ENCODE data around the gene MAST2. TPM values are rescaled to one million over a fixed set of nuclear protein-coding genes. Genes with fewer than 3 reads are reported as not detected.

Gene MAST2
- total and polyA plus RNA-seq, 2 donors (not counting 3 experiments of a cell fraction or from before 2014, with no cell fraction given): 25.0 to 41.2 TPM

- no peaks in the 10 kb centered on the region for H3K9me1 ChIP-seq (replicated peaks; ENCODE audit: control insufficient read depth, extremely low read depth, insufficient read depth, low read length)
- dilution Hi-C loops (cut with MboI; ENCODE audit: extremely low pct_ligation_motif_present, low sequenced_read_pairs): no loop called here
- POLR2A ChIA-PET: no interaction called here
- no peak overlapping the region for H3K27ac ChIP-seq (ENCODE audit: insufficient read depth, low read depth, low read length)
- no peaks in the 10 kb centered on the region for H3K4me1 ChIP-seq (ENCODE audit: control insufficient read depth, extremely low read depth, insufficient read depth, low read length)
- no peak overlapping the region for H3K9ac ChIP-seq (replicated peaks; ENCODE audit: extremely low read depth, insufficient read depth, low read length)
- H3K4me2 ChIP-seq (ENCODE audit: insufficient read depth, low read length): no peak overlapping the region
- peaks cover 13% of the 10 kb centered on the region for H3K79me2 ChIP-seq (ENCODE audit: control insufficient read depth, insufficient read depth, low read length)
- BruUV-seq (replicated peaks): no TSS peak
- H3K36me3 ChIP-seq (ENCODE audit: control insufficient read depth in 2 of 2, extremely low read depth in 1 of 2, insufficient read depth in 2 of 2, low read length in 2 of 2): no peaks in the 10 kb centered on the region
- TF ChIP-seq MAX (IDR thresholded peaks at IDR 0.05; ENCODE audit: insufficient read depth, insufficient read length): no peak
- no peak for TF ChIP-seq JUN (IDR thresholded peaks at IDR 0.05; ENCODE audit: borderline replicate concordance, insufficient read depth, insufficient read length, low read depth)
- no peak for TF ChIP-seq EZH2 (IDR thresholded peaks at IDR 0.05; ENCODE audit: borderline replicate concordance, low read depth, low read length, severe bottlenecking)
- TF ChIP-seq MYC (IDR thresholded peaks at IDR 0.05; ENCODE audit: low read depth, low read length): no peak
- TF ChIP-seq FOS (IDR thresholded peaks at IDR 0.05; ENCODE audit: borderline replicate concordance, insufficient read depth, low read length): no peak
- no peak for TF ChIP-seq GATA2 (IDR thresholded peaks at IDR 0.05; ENCODE audit: insufficient read depth, insufficient read length, low read depth, low read length)
- no peak for TF ChIP-seq POLR2A (IDR thresholded peaks at IDR 0.05; ENCODE audit: low read depth, low read length)
- TF ChIP-seq POLR2AphosphoS5 (IDR thresholded peaks at IDR 0.05; ENCODE audit: insufficient read depth, low read depth, low read length): no peak
- TF ChIP-seq CTCF (IDR thresholded peaks at IDR 0.05; ENCODE audit: extremely low read depth in 1 of 2, insufficient read depth in 1 of 2, low read depth in 1 of 2, low read length in 2 of 2): no peak
- CTCF ChIA-PET: no interaction called here
- FAIRE-seq (no peak), DNase-seq (ENCODE audit: low read depth, low spot score) (no peak)
- intact Hi-C loops (cut with micrococcal nuclease): no loop called here
- no peaks in the 10 kb centered on the region for H3K9me3 ChIP-seq (replicated peaks; ENCODE audit: control insufficient read depth, insufficient read depth, low read length)
- H3K27me3 ChIP-seq (ENCODE audit: control insufficient read depth in 2 of 2, insufficient read depth in 2 of 2, low read length in 2 of 2): no peaks in the 10 kb centered on the region
- H4K20me1 ChIP-seq (replicated peaks; ENCODE audit: control insufficient read depth, extremely low read depth, insufficient read depth, low read length): no peaks in the 10 kb centered on the region
- no peak overlapping the region for H3K4me3 ChIP-seq (replicated peaks in 1 of 3; ENCODE audit: insufficient read depth in 1 of 3, low read depth in 1 of 3, low read length in 3 of 3)
- H2AFZ ChIP-seq (ENCODE audit: low read depth, low read length): no peak overlapping the region
Measured at GRCh38 chr1:45906883-45907282, 103.5 kb downstream of the MAST2 start.

All from endothelial cell of umbilical vein (primary cell).